Brain pericyte (primary cell): Measurements from ENCODE around the gene MT1X.

Experiments used
- DNase-seq: peaks from one replicate; pipeline ENCODE4 v3.0.0-alpha.2; 2012; ENCODE audit warnings: low read depth, low spot score

The MT1X gene

DNA sequence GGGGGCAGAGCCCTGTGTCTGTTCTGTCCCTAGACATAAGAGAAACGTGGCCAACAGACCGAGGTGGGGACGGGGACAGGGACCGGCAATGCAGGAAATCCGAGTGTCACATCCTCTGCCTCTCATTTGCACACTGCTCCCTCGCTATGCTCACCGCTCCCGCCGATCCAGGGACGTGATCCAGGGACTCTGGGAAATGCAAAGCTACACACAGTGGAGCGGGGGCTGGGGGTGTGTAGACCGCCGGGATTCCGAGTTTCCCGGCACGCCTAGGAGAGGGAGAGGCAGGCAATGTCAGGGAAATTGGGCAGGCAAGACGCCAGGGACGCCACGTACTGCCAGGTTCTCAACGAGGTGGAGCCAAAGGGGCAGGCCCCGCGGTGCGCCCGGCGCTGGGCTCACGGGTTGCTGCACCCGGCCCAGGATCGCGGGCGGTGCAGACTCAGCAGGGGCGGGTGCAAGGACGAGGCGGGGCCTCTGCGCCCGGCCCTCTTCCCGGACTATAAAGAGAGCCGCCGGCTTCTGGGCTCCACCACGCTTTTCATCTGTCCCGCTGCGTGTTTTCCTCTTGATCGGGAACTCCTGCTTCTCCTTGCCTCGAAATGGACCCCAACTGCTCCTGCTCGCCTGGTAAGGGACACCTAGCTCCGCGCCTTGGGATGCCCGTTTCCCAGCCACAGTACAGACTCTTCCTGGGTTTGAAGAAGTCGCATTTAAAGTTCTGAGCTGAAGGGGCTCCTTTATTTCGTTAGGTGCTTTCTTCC is at the start of gene MT1X:
Gene MT1X, plus strand, starts transcription at position 532 of the 764 bp plus-strand sequence. Its CDS starts 71 bp downstream, at position 603.
- DNase-seq: no peak

DNA sequence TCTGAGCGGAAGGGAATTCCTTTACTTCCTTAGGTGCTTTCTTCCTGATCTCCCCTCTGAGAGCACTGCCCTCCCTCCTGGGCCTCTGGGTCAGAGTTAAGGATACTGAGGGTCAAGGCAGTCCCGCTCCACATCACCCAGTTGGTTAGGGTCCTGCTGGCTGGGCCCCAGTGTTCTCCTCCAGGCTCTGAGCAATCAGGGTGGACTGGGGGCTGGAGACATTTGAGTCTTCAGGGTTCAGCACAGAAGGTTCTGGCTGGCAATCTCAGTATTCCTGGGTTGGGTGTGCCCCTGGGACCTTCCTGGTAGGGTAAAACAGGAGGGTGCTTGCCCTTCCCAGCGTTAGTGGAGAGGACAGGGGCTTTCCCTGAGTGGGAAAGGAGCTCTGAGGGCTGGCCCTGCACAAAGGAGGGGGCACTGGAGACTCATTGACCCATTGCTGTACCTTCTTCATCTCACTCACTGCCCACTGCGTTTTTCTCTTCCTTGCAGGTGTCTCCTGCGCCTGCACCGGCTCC is 49.4 kb upstream of the MT1X start:
- no peak for DNase-seq

DNA sequence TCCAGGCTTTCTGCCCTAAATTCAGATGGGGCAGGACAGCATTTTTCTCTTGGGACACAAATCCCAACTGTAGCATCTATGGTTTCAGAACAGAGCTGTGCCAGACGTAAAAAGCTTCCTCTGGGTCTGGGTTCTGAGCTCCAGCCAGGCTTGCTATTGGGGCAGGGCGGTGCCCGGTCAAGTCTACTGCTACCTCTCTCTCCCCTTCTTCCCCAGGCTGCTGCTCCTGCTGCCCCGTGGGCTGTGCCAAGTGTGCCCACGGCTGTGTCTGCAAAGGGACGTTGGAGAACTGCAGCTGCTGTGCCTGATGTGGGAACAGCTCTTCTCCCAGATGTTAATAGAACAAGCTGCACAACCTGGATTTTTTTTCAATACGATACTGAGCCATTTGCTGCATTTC is 48.7 kb upstream of the MT1X start:
- no peak for DNase-seq

GRCh38 chr16:56634715-56635440 is 47.4 kb upstream of the MT1X start:
- DNase-seq: no peak

- DNase-seq: no peak
These were observed 46.8 kb upstream of the MT1X start for GRCh38 chr16:56635441-56635967.

DNA sequence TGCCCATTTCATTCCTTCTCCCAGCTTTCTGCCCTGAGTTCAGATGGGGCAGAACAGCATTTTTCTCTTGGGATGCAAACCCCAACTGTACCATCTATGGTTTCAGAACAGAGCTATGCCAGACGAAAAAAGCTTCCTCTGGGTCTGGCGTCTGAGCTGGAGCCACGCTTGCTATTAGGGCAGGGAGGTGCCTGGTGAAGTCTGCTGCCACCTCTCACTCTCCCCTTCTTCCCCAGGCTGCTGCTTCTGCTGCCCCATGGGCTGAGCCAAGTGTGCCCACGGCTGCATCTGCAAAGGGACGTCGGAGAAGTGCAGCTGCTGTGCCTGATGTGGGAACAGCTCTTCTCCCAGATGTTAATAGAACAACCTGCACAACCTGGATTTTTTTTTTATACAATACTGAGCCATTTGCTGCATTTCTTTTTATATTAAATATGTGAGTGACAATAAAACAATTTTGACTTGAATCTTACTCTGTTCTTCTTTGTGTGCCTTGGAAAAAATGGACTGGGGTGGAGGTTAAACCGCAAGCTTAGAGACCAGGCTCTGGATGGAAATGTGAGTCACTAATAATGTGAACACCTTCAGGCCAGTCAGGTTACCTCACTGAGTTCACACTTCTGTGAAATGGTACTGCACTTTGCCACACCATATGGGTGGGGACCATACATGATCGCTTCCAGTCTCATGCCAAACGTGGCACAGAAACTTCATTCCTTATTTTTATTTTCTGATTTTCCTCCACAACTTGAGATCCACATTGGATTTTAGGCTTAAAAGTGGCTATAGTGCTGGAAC is 45.5 kb upstream of the MT1X start:
- no peak for DNase-seq

GRCh38 chr16:56637814-56638750 is 44.2 kb upstream of the MT1X start, which contains the start of gene MT1A:
TSS of gene MT1A (plus strand) at chr16:56638666. CDS start at chr16:56638739, 73 bp downstream.
- no peak for DNase-seq

DNA sequence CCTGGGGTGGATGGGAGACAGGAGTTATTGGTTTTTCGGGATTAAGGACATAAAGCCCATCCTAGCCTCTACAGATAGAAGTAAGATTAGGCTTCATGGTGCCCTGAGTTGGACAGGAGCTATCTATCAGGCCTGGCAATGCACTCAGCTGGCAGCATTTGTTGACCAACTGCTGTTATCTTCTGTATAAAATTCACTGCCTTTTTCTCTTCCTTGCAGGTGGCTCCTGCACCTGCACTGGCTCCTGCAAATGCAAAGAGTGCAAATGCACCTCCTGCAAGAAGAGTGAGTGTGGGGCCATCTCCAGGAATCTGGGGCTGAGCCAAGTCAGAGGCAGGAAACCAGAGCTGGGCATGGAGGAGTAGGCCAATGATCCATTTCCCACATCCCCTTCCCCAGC is 43.2 kb upstream of the MT1X start:
- no peak for DNase-seq

- DNase-seq: no peak
These were observed 42.2 kb upstream of the MT1X start for GRCh38 chr16:56640076-56640475.

DNA sequence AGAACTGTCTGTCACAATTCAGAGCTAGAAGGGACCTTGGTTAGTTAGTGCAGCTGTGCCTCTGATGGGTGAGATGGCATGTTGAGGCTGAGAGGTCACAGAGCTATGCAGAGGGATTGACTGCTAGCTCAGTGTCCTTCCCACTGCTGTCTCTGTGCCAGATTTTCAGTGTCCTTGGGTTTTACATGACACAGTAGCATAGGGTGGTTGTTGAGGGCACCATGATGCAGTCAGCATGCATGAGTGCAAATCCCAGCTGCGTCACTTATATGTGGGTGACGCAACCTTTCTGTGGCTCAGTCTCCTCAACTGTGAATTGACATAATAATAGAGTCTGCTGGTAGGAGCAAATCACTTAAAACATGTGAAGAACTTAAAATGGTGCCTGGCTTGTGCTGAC is 41.1 kb upstream of the MT1X start:
- no peak for DNase-seq

DNA sequence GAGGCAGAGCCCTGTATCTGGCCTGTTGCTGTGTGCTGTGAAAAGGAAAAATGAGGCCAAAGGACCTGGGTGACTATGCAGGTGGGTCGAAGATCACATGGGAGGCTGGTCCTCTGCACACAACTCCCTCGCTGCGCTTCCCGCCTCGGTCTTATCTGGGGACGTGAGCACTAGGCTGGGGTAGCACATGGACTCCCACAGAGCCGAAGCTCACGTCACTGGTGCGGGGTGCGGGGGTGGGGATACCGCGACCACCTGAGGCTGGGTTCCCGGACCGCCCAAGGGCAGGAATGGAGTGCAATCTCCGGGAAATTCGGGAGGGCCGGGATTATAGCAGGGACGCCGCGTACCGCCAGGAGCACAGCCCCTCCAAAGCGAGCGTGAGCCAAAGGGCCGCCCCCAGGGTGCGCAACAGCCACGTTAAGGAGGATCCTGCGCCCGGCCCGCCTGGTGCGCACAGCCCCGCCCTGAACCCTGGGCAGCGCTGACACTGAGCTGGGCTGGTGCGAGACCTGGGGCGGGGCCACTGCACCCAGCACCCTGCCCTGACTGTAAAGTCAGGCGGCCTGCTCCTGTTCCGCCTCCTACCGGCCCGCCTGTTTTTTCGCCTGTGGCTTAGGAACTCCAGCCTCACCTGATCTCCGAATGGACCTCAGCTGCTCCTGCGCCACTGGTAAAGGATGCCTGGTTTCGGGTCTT is 39.0 kb upstream of the MT1X start:
- no peak for DNase-seq

DNA sequence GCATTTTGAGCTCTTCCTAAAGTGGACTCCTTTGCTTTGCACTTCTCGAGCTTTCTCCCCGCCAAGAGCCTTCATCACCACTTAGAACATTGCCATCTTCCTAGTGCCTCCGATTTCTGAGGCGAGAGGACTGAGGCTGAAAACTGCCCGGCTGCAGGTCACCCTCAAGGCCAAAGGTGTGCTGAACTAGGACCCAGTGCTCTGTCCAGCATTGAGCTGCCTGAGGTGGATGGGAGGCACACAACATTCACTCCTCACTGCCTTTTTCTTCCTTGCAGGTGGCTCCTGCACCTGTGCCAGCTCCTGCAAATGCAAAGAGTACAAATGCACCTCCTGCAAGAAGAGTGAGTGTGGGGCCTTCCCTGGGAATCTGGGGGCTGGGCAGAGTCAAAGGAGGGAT is 38.4 kb upstream of the MT1X start:
- no peak for DNase-seq

DNA sequence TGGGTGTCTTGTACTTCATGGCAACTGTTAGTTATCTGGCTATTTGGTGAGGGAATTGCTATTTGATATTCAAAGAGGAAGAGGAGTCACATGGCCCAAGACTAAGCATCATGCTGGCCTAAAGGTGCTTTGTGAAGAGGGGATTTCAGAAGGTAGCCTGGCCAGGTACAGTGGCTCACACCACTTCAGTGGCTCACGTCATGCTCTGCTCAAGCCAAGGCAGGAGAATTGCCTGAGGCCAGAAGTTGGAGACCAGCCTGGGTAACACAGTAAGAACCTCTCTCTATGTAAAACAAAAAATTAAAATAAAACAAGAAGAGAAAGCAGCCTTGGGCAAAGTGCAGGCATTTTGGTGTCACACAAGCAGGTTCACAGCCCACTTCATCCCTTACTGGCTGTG is 37.0 kb upstream of the MT1X start:
- no peak for DNase-seq

DNA sequence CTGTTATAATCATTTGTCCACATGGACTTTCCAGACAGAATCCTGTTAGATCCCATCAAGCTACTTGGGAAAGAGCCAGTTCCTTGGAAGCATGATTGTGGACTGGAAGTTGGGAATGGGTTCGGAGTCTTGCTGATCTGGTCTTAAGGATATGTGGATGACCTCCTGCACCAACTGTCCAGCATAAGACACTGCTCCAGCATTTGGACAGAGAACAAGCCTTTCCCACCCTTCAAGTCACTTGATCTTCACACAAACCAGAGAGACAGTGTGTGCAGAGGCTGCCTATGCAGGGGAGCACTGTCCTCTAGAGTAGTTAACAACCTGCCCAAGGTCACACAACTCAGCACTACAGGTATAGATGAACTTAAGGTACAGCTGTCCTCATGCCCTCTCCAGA is 36.4 kb upstream of the MT1X start:
- no peak for DNase-seq

DNA sequence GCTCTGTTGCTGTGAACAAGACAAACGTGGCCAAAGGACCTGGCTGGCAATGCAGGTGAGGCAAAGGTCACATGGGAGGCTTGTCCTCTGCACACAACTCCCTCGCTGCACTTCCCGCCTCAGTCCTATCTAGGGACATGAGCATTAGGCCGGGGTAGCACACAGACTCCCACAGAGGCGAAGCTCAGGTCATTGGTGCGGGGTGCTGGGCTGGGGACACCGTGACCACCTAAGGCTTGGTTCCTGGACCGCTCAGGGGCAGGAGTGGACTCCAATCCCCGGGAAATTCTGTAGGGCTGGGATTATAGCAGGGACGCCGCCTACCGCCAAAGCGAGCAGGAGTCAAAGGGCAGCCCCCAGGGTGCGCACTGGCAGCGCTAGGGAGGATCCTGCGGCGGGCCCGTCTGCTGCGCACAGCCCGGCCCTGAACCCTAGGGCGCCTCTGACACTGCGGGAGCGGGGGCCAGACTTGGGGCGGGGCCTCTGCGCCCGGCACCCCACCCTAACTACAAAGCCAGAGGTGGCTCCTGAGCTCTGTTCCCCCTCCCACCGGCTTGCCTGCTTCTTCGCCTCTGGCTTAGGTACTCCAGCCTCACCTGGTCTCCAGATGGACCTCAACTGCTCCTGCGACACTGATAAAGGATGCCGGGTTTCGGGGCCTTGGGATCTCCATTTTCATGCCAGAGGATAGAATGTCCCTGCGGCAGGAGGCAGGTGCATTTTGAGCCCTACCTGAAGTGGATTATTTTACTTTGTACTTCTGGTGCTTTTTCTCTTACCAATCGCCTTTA is 34.4 kb upstream of the MT1X start:
- DNase-seq: no peak

- no peak for DNase-seq
These were observed 33.0 kb upstream of the MT1X start for GRCh38 chr16:56649271-56649670.

- no peak for DNase-seq
These were observed 32.5 kb upstream of the MT1X start for GRCh38 chr16:56649820-56650219.

GRCh38 chr16:56651586-56651985 is 30.7 kb upstream of the MT1X start, which contains the start of gene MT1B:
TSS of gene MT1B (plus strand) at chr16:56651886. CDS start at chr16:56651954, 68 bp downstream.
- no peak for DNase-seq

DNA sequence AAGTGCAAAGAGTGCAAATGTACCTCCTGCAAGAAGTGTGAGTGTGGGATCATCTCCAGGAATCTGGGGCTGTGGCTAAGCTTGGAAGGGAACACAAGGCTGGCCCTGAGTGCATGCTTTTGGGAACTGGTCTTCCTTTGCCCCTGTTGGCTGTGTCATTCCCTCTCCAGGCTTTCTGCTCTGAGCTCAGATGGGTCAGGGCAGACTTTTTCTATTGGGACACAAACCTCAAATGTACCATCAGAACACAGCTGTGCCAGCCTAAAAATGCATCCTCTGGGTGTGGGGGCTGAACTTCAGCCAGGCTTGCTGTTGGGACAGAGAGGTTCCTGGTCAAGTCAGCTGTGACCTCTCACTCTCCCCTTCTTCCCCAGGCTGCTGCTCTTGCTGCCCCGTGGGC is 29.7 kb upstream of the MT1X start:
- DNase-seq: no peak
